Thoracic aorta (tissue), 2 donors: Measurements from ENCODE around the gene ETV2. TPM values are rescaled to one million over a fixed set of nuclear protein-coding genes. Genes with fewer than 3 reads are reported as not detected.

Source experiments
- ATAC-seq: fragments of 150-250 bp; one replicate; pipeline ENCODE4 v1.8.0; 2017; ENCODE audit warnings: low read depth; ENCODE audit not compliant: insufficient number of reproducible peaks, low FRiP score
- DNase-seq: peaks from one replicate; pipeline ENCODE4 v3.0.0-alpha.2; 2020; ENCODE audit warnings: low spot score
- H3K27ac ChIP-seq, 2 donors: fragments of 200-600 bp; sonication (generic); 1 replicate in 1 of 2; 2 replicates in 1 of 2; pipeline ENCODE4 v1.5.1; 2016; ENCODE audit warnings: mild to moderate bottlenecking in 2 of 2, moderate library complexity in 2 of 2
- H3K27me3 ChIP-seq: fragments of 200-600 bp; sonication (generic); replicated peaks from 2 replicates; pipeline ENCODE4 v1.6.0; 2016; ENCODE audit warnings: mild to moderate bottlenecking; ENCODE audit not compliant: insufficient read depth
- H3K36me3 ChIP-seq: fragments of 200-600 bp; sonication (generic); one replicate; pipeline ENCODE4 v1.5.1; 2016
- H3K4me1 ChIP-seq, 2 donors: fragments of 200-600 bp; sonication (generic); 1 replicate in 1 of 2; 2 replicates in 1 of 2; pipeline versions ENCODE4 v1.5.1 to v1.6.0; 2016; ENCODE audit warnings: low read depth in 2 of 2, mild to moderate bottlenecking in 1 of 2; ENCODE audit not compliant: control insufficient read depth in 1 of 2
- H3K4me3 ChIP-seq: fragments of 200-600 bp; sonication (generic); 2 replicates; pipeline ENCODE4 v1.5.1; 2016; ENCODE audit warnings: mild to moderate bottlenecking
- H3K9me3 ChIP-seq: fragments of 200-600 bp; sonication (generic); 2 replicates; pipeline ENCODE4 v1.5.1; 2016
- total RNA-seq, 2 donors: library from RNA; depleted of rRNA; stranded (reverse); fragments of >200 nt; gene quantifications; one replicate each; pipeline versions ENCODE4 v1.1.0 to v1.2.3, GENCODE V29; 2016
- TF ChIP-seq, protein P1 (sequence below): fragments of 200-600 bp; sonication (generic); IDR thresholded peaks from one replicate; pipeline ENCODE4 v1.5.1; 2019; ENCODE audit warnings: antibody characterized with exemption

ETV2 gene
- total RNA-seq, 2 donors from 2014 or later, result not detected

DNA sequence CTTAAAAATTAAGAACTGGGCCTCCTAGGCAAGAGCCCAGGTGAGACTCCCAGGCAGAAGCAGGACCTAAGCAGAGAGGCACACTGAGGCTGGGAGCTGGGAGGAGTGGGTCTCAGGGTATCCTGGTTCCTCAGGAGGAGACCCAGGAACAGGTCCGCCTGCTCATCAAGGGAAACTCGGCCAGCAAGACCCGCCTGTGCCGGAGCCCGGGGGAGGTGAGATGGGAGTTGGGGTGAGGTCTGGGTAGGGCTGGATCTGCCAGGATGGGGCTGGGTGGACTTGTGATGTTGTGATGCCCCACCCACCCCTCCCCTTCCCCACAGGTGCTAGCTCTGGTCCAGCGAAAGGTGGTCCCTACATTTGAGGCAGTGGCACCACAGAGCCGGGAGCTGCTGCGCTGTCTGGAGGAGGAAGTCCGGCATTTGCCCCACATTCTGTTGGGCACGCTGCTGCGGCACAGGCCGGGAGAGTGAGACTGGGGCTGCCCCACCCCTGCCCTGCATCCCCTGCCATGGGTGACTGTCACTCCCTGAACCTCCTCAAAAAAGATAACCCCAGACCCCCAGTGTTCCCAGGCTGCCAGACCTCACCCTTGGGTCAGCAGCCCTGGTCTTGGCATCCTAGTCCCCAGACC, 22.1 kb upstream of the ETV2 start:
- Histone ChIP-seq H3K36me3 (no peaks in the 10 kb centered on the region), H3K4me1 (no peaks in the 10 kb centered on the region), H3K27me3 (no peaks in the 10 kb centered on the region), H3K27ac (no peak overlapping the region), H3K4me3 (no peak overlapping the region), H3K9me3 (no peaks in the 10 kb centered on the region)
- DNase-seq, result no peak
- TF ChIP-seq, protein P1, sequence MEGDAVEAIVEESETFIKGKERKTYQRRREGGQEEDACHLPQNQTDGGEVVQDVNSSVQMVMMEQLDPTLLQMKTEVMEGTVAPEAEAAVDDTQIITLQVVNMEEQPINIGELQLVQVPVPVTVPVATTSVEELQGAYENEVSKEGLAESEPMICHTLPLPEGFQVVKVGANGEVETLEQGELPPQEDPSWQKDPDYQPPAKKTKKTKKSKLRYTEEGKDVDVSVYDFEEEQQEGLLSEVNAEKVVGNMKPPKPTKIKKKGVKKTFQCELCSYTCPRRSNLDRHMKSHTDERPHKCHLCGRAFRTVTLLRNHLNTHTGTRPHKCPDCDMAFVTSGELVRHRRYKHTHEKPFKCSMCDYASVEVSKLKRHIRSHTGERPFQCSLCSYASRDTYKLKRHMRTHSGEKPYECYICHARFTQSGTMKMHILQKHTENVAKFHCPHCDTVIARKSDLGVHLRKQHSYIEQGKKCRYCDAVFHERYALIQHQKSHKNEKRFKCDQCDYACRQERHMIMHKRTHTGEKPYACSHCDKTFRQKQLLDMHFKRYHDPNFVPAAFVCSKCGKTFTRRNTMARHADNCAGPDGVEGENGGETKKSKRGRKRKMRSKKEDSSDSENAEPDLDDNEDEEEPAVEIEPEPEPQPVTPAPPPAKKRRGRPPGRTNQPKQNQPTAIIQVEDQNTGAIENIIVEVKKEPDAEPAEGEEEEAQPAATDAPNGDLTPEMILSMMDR, result no peak
- no peak for ATAC-seq

DNA sequence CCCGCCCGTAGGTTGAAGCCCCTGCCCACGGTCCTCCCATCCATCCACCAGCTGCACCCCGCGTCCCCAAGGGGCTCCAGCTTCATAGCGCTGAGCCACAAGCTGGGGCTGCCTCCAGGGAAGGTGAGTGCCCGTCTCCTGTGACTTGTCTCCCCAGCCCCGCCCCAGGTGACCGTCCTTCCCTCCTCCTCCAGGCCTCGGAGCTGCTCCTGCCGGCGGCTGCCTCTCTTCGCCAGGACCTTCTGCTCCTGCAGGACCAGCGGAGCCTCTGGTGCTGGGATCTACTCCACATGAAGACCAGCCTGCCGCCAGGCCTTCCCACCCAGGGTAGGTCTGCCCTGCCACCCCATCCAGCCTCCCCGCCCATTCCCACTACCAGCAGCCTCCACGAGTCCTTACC, 21.5 kb upstream of the ETV2 start:
- ATAC-seq, result no peak
- no peaks in the 10 kb centered on the region for H3K9me3 ChIP-seq
- no peak overlapping the region for H3K27ac ChIP-seq
- H3K4me3 ChIP-seq, result no peak overlapping the region
- DNase-seq, result no peak
- H3K4me1 ChIP-seq, result no peaks in the 10 kb centered on the region
- no peaks in the 10 kb centered on the region for H3K27me3 ChIP-seq
- no peaks in the 10 kb centered on the region for H3K36me3 ChIP-seq
- TF ChIP-seq, protein P1, result no peak

DNA sequence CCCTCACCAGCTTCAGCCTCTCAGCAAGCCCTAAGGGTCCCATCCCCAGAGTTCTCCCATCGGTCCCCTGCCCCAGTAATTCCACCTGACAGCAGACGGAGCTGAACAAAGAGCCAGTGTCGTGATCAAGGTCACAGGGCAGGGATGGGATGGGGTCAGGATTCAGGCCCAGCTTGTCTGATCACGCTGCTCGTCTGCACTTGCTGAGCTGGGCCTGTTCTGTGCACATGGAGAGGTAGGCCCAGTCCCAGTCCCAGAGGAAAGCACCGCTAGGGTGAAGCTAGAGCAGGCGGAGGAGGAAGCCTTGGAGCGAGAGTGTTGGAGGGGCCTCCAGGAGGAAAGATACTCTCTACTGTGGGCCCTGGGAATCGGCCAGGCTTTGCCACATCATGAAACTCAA, 19.8 kb upstream of the ETV2 start:
- H3K27me3 ChIP-seq, result no peaks in the 10 kb centered on the region
- no peaks in the 10 kb centered on the region for H3K36me3 ChIP-seq
- no peak overlapping the region for H3K27ac ChIP-seq
- ATAC-seq (no peak), DNase-seq (no peak)
- TF ChIP-seq, protein P1, result no peak
- no peaks in the 10 kb centered on the region for H3K4me1 ChIP-seq
- H3K9me3 ChIP-seq, result no peaks in the 10 kb centered on the region
- H3K4me3 ChIP-seq, result no peak overlapping the region

DNA sequence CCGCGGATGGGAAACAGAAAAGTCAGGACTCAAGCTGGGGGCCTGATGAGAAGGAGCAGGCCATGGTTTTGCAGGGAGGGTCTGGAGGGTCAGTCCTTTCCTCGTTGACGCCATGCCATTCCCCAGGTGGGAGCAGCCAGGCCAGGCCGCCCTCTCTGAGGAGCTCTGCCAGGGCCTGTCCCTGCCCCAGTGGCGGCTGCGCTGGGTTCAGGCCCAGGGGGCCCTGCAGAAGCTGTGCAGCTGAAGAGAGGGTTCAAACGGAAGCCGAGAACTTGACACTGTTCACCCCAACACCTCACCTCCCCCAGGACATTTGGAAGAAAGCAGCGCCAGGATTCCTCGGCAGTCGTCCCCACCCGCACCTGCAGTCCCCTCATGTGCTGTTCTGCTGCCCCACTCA, 18.8 kb upstream of the ETV2 start:
- H3K4me1 ChIP-seq, result no peaks in the 10 kb centered on the region
- no peaks in the 10 kb centered on the region for H3K36me3 ChIP-seq
- ATAC-seq, result no peak
- H3K27me3 ChIP-seq, result no peaks in the 10 kb centered on the region
- H3K4me3 ChIP-seq, result no peak overlapping the region
- no peaks in the 10 kb centered on the region for H3K9me3 ChIP-seq
- TF ChIP-seq, protein P1, result no peak
- no peak overlapping the region for H3K27ac ChIP-seq
- DNase-seq, result no peak

DNA sequence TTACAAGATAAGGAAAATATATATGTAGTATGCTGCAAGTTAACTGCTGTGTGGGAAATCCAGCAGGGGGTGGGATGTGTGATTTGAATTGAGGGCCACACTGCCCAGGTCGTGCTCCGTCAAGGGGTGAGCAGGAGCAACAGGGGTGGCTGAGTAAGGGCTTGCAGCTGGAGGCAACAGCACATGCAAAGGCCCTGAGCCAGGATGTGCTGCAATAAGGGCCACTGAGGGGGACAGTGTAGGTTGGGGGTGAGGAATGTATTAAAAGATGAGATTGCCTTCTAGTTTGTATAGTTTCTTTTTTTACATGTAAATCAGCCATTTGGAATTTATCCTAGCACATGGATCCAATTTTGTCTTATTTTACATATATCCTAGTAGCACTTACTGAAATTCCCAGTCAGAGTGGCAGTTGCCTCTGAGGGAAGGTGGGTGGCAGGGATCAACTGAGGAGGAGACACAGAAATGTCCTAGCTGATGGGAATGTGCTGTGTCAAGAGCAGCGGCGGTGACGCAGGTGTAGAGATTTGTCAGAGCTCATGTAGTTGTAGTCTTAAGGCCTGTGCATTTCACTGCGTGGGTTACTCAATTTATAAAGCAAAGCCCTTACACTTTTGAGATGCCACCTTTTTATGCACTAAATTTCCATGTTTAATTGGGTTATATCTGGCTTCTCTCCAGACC, 18.1 kb upstream of the ETV2 start:
- ATAC-seq (no peak), DNase-seq (no peak)
- Histone ChIP-seq H3K27me3 (no peaks in the 10 kb centered on the region), H3K36me3 (no peaks in the 10 kb centered on the region), H3K9me3 (no peaks in the 10 kb centered on the region), H3K4me3 (no peak overlapping the region), H3K27ac (no peak overlapping the region), H3K4me1 (peaks cover 3 to 6% of the 10 kb centered on the region in 2 donors)
- TF ChIP-seq, protein P1, result no peak
